ENCODE results near the gene RIMKLB. TPM values are rescaled to one million over a fixed set of nuclear protein-coding genes. Genes with fewer than 3 reads are reported as not detected.
A peak's percentile ranks its signal among the peaks of the same experiment; 100 is the strongest.

The RIMKLB gene
- polyA plus RNA-seq, 2 of the 4 experiments (the other 2 are of a cell fraction): 21.0 to 43.8 TPM

- CTCF ChIA-PET: interaction anchor here (0.9 to 6.8 kb wide), 6 partner anchors 8 to 375 kb away, joined by 3 to 45 read pairs (median 4); partner anchors contain the start of gene RIMKLB
- no peak for FAIRE-seq
These were observed 19.1 kb upstream of the RIMKLB start for GRCh38 chr12:8678661-8679111.

GRCh38 chr12:8680533-8680932 is 17.3 kb upstream of the RIMKLB start:
- H3K9me3 ChIP-seq: no peaks in the 10 kb centered on the region
- 76% methylated on average over 9 of the region's 9 CpGs for WGBS (ENCODE audit: missing lambda C conversion rate)
- H3K4me1 ChIP-seq: peaks cover 7% of the 10 kb centered on the region; the same call in 2 of the 3 replicates
- TF ChIP-seq FOSB (CRISPR knock-in tag; IDR thresholded peaks at IDR 0.05) (no peak), MAFK (IDR thresholded peaks at IDR 0.05; ENCODE audit: partially characterized antibody) (no peak), HOXB13 (CRISPR knock-in tag; IDR thresholded peaks at IDR 0.05; ENCODE audit: low read depth) (no peak), MYC (IDR thresholded peaks at IDR 0.05; ENCODE audit: borderline replicate concordance, low read length) (no peak), CTCF (IDR thresholded peaks at IDR 0.05) (no peak), BCL3 (IDR thresholded peaks at IDR 0.05) (no peak), MAX (IDR thresholded peaks at IDR 0.05) (no peak), TP53 (CRISPR knock-in tag; IDR thresholded peaks at IDR 0.05) (no peak), CBX2 (IDR thresholded peaks at IDR 0.05; ENCODE audit: borderline replicate concordance, low read depth) (no peak), ELK1 (IDR thresholded peaks at IDR 0.05; ENCODE audit: low read depth, low read length) (no peak), FOSL2 (IDR thresholded peaks at IDR 0.05) (no peak), FOSL2 (CRISPR knock-in tag; IDR thresholded peaks at IDR 0.05) (no peak), CHD2 (IDR thresholded peaks at IDR 0.05; ENCODE audit: low read length, partially characterized antibody) (no peak), HDAC2 (IDR thresholded peaks at IDR 0.05) (no peak), ZC3H11A (IDR thresholded peaks at IDR 0.05) (no peak), CEBPB (IDR thresholded peaks at IDR 0.05) (no peak), POLR2A (IDR thresholded peaks at IDR 0.05; ENCODE audit: low read length) (no peak), SMC3 (IDR thresholded peaks at IDR 0.05) (no peak), NPAS2 (CRISPR knock-in tag; IDR thresholded peaks at IDR 0.05; ENCODE audit: borderline replicate concordance) (no peak), PHF8 (IDR thresholded peaks at IDR 0.05; ENCODE audit: borderline replicate concordance, low read depth) (no peak)
- DNase-seq (ENCODE audit: low read depth in 1 of 2, low spot score in 1 of 2) (no peak), FAIRE-seq (no peak), ATAC-seq (peak in 1 of 2 experiments; percentile 33; a peak in 1 of 6 replicates)
- no peak overlapping the region for H3K4me2 ChIP-seq
- no peak overlapping the region for H3K27ac ChIP-seq
- no peak overlapping the region for H3K4me3 ChIP-seq
- CTCF ChIA-PET: interaction anchor here (1.6 to 5.9 kb wide), 5 partner anchors 145 to 369 kb away, joined by 5 to 60 read pairs (median 21); no protein-coding TSS in a partner anchor
- POLR2A ChIA-PET: no interaction called here

More at GRCh38 chr12:8678661-8679111, 19.1 kb upstream of the RIMKLB start:
- TF ChIP-seq NPAS2 (CRISPR knock-in tag; IDR thresholded peaks at IDR 0.05; ENCODE audit: borderline replicate concordance): no peak
- no peak for TF ChIP-seq RFX5 (IDR thresholded peaks at IDR 0.05)
- TF ChIP-seq MAFK (IDR thresholded peaks at IDR 0.05; ENCODE audit: partially characterized antibody): no peak
- no peak for TF ChIP-seq ATOH8 (CRISPR knock-in tag; IDR thresholded peaks at IDR 0.05; ENCODE audit: low read depth)
- no peak for TF ChIP-seq ZSCAN20 (CRISPR knock-in tag; IDR thresholded peaks at IDR 0.05)
- no peak for TF ChIP-seq CBX2 (IDR thresholded peaks at IDR 0.05; ENCODE audit: borderline replicate concordance, low read depth)
- TF ChIP-seq MAX (IDR thresholded peaks at IDR 0.05): no peak
- no peak for TF ChIP-seq USF2 (IDR thresholded peaks at IDR 0.05)
- TF ChIP-seq FOSB (CRISPR knock-in tag; IDR thresholded peaks at IDR 0.05): no peak
- no peak for TF ChIP-seq SREBF2 (IDR thresholded peaks at IDR 0.05)
- TF ChIP-seq CEBPB (IDR thresholded peaks at IDR 0.05): no peak
- ATAC-seq: no peak
- H3K4me1 ChIP-seq: peaks cover 7% of the 10 kb centered on the region; the same call in 2 of the 3 replicates
- POLR2A ChIA-PET: no interaction called here
- WGBS (ENCODE audit: missing lambda C conversion rate): 68% methylated on average over 3 of the region's 3 CpGs
- H3K4me3 ChIP-seq: no peak overlapping the region
- no peak overlapping the region for H3K27ac ChIP-seq
- DNase-seq (ENCODE audit: low read depth in 1 of 2, low spot score in 1 of 2): no peak
- H3K4me2 ChIP-seq: no peak overlapping the region
- H3K9me3 ChIP-seq: no peaks in the 10 kb centered on the region

Data from A549 (cell line).